Smooth muscle cell of the brain vasculature (primary cell): ENCODE results near the gene ANK3.

ENCODE experiments used
- DNase-seq: peaks from one replicate; pipeline ENCODE4 v3.0.0-alpha.2; 2012; ENCODE audit warnings: low read depth, low spot score

ANK3 gene

GRCh38 chr10:60346661-60347060 lies 43.0 kb downstream of the ANK3 start:
- no peak for DNase-seq

DNA sequence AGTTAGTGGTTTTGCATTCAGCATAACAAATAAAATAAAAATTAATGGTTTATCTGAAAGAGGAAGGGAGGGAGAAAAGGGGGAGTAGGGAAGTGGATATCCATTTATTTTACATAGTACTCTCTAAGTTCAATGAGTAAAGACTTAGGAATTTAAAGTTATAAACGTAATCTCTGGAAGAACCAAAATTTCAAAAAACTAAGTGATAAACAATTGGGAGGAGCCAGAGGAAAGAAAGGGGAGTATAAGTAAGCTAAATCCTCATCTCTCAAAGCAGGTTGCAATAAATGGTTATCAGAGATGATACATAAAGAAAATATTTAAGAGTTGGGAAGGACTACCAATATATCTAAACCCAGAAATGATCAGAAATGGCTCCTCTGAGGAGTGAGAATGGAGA lies 46.4 kb downstream of the ANK3 start:
- DNase-seq, result no peak

- DNase-seq, result no peak
Measured at GRCh38 chr10:60341969-60342368, 47.7 kb downstream of the ANK3 start.

DNA sequence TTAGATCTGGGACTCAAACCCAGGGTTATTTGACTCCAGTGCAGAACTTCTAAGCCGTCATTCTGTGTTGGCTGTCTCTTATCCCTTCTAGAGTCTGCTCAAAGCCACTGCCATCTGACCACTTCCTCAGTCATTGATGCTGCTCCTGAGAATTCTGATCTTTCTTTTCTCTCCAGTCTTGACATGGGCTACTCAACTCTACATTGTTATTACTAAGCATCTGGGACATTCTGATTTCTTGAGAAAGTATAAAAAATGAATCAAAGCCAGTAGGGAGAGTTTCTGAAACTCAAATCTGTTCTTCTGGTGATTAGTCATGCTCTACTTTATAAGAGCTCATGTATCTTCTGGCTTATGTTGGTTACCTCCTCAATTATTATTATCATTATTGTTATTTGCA lies 48.7 kb downstream of the ANK3 start:
- no peak for DNase-seq

DNA sequence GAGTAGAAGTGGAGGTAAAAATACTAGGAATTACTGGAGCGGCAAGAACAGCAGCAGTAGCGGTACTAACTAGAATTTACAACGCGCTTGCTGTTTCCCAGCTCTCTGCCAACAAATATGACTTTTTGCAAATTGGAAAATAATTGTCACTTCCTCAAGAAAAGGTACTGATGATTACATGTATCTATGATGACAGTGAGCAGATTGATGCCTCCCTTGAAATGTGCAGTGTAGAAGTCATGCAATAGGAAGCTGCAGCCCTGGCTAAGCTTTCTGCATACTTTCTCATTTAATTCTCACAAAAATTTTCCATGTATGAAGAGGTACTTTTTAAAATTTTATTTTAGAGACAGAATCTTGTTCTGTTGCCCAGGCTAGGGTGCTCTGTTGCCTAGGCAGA lies 49.9 kb downstream of the ANK3 start:
- no peak for DNase-seq

- DNase-seq, result no peak
Measured at GRCh38 chr10:60338786-60339185, 50.9 kb downstream of the ANK3 start.

- no peak for DNase-seq
Measured at GRCh38 chr10:60338002-60338564, 51.6 kb downstream of the ANK3 start.

GRCh38 chr10:60336901-60337630 lies 52.6 kb downstream of the ANK3 start:
- no peak for DNase-seq

GRCh38 chr10:60335708-60336107 lies 54.0 kb downstream of the ANK3 start:
- no peak for DNase-seq

DNA sequence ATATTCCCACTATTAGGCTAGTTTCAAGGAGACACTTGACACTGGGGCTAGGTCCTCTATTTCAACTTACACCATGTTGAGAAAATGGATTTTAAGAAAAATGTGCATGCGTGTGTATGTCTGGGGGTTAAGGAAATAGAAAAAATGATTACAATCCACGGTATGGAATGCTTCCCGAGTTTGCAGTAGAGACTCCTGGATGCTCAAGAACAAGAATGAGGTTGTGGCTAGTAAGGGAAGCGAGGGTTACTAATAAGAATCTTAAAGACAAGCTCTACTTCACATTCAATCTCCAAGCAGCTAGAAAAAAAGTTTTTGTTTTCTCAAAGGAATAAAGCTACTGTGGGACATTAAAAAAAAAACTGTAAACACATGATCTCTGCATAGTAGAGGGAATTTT lies 54.7 kb downstream of the ANK3 start:
- DNase-seq, result no peak

DNA sequence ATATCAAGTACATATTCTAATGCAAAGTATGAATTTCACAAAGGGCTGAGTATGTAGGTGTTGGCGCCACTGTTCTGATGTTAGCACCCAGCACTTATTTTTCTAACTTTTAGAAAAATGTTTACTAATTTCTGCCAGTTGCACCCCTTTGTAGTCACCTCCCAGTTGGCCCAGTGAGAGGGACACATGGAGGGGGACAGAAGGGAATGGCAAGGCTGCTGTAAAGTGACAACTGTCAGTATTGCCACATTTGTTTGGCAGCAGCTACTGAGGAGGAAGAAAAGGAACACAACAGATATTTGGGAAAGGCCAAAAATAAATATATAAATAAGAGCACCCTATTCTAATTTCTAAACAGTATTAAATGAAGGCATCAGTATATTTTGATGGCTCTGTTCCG lies 57.3 kb downstream of the ANK3 start:
- DNase-seq, result no peak

DNA sequence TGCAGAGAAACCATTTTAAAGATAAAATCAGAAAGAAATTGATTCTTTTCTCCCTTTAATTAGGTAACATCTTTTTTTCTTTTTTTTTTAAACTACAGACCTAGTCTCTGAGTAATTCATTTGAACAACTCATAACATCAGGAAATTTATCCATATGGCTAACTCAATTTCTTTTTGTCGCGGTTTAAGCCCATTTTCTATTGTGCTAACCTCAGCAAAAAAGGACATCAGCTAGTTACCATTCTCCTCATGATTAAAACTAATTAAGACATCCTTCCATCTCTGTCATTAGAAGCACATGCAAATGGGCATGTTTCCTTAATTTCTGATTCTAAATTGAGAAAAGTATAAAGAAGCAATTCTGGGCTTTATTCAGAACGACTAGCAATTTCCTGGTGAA lies 57.8 kb downstream of the ANK3 start:
- no peak for DNase-seq

DNA sequence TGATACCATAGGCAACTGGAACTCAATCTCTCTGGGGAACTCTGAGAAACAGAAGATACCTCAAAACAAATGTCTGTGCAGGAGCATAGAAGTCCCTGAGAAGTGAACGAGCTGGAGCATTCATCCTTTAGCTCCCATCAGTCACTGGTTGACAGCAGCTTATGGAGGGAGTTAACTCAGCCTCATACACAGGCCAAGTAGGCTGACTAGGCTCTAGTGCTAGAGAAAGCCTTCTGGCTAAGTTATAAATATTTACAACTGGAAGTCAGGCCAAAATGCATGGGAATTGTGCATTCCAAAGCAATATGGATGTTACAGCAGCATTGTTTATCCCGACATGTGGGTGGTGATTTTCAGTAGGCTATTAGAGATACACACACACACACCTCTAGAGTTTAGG lies 66.5 kb downstream of the ANK3 start:
- no peak for DNase-seq

GRCh38 chr10:60320666-60321065 lies 69.0 kb downstream of the ANK3 start:
- DNase-seq, result no peak

- DNase-seq, result no peak
Measured at GRCh38 chr10:60316029-60316428, 73.6 kb downstream of the ANK3 start.

GRCh38 chr10:60315311-60315710 lies 74.4 kb downstream of the ANK3 start:
- no peak for DNase-seq

DNA sequence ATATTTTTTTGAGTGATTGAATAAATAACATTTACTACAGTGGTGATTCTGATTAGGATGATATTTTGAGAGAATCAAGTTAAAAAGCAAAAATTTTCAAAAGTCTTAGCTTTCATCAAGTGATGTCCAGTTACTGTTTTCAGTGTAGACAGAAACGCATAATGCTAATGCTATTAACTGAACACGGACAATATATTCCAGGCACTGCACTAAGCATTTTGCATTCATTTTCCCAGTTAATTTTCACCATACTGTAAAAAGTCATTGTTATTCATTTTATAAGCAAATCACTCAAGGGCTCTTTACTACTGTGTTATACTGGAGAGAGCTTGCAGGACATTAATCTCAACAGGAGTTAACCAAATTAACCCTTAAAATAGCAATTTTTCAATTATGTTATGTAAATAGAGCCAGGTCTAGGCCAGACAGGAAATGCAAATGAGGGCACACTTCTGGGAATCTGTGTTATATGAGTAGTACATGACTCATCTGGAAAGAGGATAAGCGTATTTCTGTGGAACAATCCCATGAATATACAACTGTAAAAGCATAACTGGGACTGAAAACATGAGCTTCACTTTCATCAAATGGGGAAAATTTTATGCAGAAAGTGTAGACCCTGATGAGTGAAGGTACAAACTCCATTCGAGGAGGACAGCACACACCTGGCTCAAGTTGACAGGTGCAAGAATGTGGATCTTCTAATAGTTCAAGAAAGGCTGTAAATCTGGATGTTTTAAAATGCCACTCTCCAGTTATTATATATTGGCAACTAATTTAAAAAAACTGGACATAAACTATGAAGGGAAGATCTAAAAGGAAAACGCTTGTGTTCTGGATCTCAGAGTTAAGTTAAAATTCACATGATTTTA lies 75.4 kb downstream of the ANK3 start:
- DNase-seq, result no peak

GRCh38 chr10:60313589-60313952 lies 76.1 kb downstream of the ANK3 start:
- no peak for DNase-seq

- DNase-seq, result no peak
Measured at GRCh38 chr10:60312818-60313588, 76.7 kb downstream of the ANK3 start.

GRCh38 chr10:60311821-60312220 lies 77.9 kb downstream of the ANK3 start:
- DNase-seq, result no peak

- DNase-seq, result no peak
Measured at GRCh38 chr10:60310740-60311139, 78.9 kb downstream of the ANK3 start.

DNA sequence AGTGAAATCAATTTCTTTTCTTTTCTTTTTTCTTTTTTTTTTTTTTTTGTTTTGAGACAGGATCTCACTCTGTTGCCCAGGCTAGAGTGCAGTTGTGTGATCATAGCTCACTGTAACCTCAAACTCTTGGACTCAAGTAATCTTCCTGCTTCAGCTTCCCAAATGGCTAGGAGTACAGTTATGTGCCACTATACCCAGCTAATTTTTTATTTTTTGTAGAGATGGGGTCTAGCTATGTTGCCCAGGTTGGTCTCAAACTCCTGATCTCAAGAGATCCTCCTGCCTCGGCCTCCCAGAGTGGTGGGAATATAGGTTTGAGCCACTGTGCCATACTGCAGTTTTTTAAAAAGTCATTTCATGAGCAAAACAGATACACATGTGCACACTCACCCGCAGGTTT lies 79.8 kb downstream of the ANK3 start:
- no peak for DNase-seq
